Measurements from ENCODE around the gene CDK5. TPM values are rescaled to one million over a fixed set of nuclear protein-coding genes. Genes with fewer than 3 reads are reported as not detected.

The CDK5 gene
- total and polyA plus RNA-seq, 2 of the 13 experiments (the other 11 are each of a cell fraction or from before 2014, with no cell fraction given): 16.4 to 21.3 TPM

DNA sequence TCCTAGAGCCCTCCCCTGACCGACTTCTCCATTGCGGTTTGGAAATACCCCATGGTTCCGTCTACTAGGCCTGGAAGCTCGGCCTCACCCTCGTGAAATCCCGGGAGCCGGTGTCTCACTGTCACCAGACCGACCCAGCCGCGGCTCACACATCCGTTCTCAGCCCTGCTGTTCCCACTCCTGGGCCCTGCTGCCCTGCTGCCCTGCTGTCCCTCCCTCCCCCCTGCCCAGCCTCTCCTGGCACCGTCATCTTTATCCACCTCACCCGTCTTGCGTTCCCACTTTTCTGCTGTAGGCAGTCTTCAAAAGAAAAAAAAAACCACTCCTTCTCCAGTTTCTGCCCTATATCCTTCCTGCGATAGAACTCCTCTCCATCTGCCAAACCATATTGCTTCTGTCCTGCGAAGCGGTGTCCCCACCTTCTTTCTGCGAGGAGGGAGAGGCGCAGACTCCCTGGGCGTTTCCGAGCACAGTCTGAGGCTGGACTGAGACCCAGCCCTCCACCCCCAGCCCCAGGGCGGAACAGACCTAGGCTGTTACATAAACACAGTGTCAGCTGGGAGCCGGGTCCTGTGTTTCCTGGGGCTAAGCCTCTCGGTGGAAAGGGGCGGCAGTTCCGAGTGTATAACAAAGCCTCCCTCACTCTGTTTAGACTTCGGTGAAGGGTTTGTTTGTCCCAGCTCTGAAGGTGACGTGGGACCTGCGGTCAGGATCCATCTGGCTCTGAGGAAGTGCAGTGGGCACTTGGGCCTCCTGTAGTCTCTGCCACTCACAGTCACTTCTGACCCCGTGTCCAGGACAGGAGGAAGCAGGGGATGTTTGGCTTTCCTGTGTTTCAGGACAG, 31.4 kb upstream of the CDK5 start (continued):
- TF ChIP-seq ZNF367 (CRISPR knock-in tag; IDR thresholded peaks at IDR 0.05; ENCODE audit: borderline replicate concordance): no peak
- no peak for TF ChIP-seq TBP (CRISPR knock-in tag; IDR thresholded peaks at IDR 0.05)
- TF ChIP-seq, protein P1, sequence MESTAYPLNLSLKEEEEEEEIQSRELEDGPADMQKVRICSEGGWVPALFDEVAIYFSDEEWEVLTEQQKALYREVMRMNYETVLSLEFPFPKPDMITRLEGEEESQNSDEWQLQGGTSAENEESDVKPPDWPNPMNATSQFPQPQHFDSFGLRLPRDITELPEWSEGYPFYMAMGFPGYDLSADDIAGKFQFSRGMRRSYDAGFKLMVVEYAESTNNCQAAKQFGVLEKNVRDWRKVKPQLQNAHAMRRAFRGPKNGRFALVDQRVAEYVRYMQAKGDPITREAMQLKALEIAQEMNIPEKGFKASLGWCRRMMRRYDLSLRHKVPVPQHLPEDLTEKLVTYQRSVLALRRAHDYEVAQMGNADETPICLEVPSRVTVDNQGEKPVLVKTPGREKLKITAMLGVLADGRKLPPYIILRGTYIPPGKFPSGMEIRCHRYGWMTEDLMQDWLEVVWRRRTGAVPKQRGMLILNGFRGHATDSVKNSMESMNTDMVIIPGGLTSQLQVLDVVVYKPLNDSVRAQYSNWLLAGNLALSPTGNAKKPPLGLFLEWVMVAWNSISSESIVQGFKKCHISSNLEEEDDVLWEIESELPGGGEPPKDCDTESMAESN (CRISPR knock-in tag; conservative IDR thresholded peaks at IDR 0.05): no peak
- TF ChIP-seq MTF1 (CRISPR knock-in tag; IDR thresholded peaks at IDR 0.05): no peak
- no peak for TF ChIP-seq ZNF441 (CRISPR knock-in tag; IDR thresholded peaks at IDR 0.05; ENCODE audit: borderline replicate concordance)
- no peak for TF ChIP-seq ZBTB20 (CRISPR knock-in tag; IDR thresholded peaks at IDR 0.05; ENCODE audit: borderline replicate concordance, low read depth)
- no peak for TF ChIP-seq ZNF577 (CRISPR knock-in tag; IDR thresholded peaks at IDR 0.05; ENCODE audit: borderline replicate concordance, low read depth)
- no peak for TF ChIP-seq ISX (CRISPR knock-in tag; conservative IDR thresholded peaks at IDR 0.05)
- TF ChIP-seq, protein P2, sequence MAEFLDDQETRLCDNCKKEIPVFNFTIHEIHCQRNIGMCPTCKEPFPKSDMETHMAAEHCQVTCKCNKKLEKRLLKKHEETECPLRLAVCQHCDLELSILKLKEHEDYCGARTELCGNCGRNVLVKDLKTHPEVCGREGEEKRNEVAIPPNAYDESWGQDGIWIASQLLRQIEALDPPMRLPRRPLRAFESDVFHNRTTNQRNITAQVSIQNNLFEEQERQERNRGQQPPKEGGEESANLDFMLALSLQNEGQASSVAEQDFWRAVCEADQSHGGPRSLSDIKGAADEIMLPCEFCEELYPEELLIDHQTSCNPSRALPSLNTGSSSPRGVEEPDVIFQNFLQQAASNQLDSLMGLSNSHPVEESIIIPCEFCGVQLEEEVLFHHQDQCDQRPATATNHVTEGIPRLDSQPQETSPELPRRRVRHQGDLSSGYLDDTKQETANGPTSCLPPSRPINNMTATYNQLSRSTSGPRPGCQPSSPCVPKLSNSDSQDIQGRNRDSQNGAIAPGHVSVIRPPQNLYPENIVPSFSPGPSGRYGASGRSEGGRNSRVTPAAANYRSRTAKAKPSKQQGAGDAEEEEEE (CRISPR knock-in tag; IDR thresholded peaks at IDR 0.05; ENCODE audit: borderline replicate concordance): no peak
- TF ChIP-seq TCF7 (IDR thresholded peaks at IDR 0.05; ENCODE audit: low read depth): no peak
- TF ChIP-seq ZSCAN30 (CRISPR knock-in tag; IDR thresholded peaks at IDR 0.05): no peak
- TF ChIP-seq IKZF1 (IDR thresholded peaks at IDR 0.05): no peak
- TF ChIP-seq ZNF331 (CRISPR knock-in tag; IDR thresholded peaks at IDR 0.05): peak; percentile 29; the same call in 1 of the 2 replicates
- TF ChIP-seq ZNF782 (CRISPR knock-in tag; IDR thresholded peaks at IDR 0.05; ENCODE audit: borderline replicate concordance): no peak
- TF ChIP-seq, protein P3, sequence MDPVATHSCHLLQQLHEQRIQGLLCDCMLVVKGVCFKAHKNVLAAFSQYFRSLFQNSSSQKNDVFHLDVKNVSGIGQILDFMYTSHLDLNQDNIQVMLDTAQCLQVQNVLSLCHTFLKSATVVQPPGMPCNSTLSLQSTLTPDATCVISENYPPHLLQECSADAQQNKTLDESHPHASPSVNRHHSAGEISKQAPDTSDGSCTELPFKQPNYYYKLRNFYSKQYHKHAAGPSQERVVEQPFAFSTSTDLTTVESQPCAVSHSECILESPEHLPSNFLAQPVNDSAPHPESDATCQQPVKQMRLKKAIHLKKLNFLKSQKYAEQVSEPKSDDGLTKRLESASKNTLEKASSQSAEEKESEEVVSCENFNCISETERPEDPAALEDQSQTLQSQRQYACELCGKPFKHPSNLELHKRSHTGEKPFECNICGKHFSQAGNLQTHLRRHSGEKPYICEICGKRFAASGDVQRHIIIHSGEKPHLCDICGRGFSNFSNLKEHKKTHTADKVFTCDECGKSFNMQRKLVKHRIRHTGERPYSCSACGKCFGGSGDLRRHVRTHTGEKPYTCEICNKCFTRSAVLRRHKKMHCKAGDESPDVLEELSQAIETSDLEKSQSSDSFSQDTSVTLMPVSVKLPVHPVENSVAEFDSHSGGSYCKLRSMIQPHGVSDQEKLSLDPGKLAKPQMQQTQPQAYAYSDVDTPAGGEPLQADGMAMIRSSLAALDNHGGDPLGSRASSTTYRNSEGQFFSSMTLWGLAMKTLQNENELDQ (CRISPR knock-in tag; IDR thresholded peaks at IDR 0.05; ENCODE audit: borderline replicate concordance): no peak
- TF ChIP-seq ZNF674 (CRISPR knock-in tag; IDR thresholded peaks at IDR 0.05; ENCODE audit: low read depth): no peak
- TF ChIP-seq ZFP62 (CRISPR knock-in tag; IDR thresholded peaks at IDR 0.05): no peak
- TF ChIP-seq, protein P4, sequence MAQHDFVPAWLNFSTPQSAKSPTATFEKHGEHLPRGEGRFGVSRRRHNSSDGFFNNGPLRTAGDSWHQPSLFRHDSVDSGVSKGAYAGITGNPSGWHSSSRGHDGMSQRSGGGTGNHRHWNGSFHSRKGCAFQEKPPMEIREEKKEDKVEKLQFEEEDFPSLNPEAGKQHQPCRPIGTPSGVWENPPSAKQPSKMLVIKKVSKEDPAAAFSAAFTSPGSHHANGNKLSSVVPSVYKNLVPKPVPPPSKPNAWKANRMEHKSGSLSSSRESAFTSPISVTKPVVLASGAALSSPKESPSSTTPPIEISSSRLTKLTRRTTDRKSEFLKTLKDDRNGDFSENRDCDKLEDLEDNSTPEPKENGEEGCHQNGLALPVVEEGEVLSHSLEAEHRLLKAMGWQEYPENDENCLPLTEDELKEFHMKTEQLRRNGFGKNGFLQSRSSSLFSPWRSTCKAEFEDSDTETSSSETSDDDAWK (CRISPR knock-in tag; IDR thresholded peaks at IDR 0.05): no peak
- peak; percentile 22; the same call in 1 of the 2 replicates for TF ChIP-seq ZFX (CRISPR knock-in tag; IDR thresholded peaks at IDR 0.05; ENCODE audit: low read depth)
- no peak for TF ChIP-seq ZNF558 (CRISPR knock-in tag; IDR thresholded peaks at IDR 0.05; ENCODE audit: borderline replicate concordance)
- peak; percentile 84 for TF ChIP-seq PHF21A (CRISPR knock-in tag; IDR thresholded peaks at IDR 0.05)

All from HepG2 (cell line).